Stimulated activated CD4-positive, alpha-beta T cell treated with anti-CD3 and anti-CD28 coated beads, Interleukin-4, amount 100 ng/mL, for 48 hours (primary cell): ENCODE measurements around the gene BORCS6.

Experiments
- DNase-seq, 2 donors: peaks; one replicate each; pipeline ENCODE4 v3.0.0-alpha.2; 2020; ENCODE audit warnings: low read depth in 2 of 2

The BORCS6 gene

GRCh38 chr17:8142158-8142886, 47.7 kb downstream of the BORCS6 start:
- no peak for DNase-seq

GRCh38 chr17:8141741-8142140, 48.2 kb downstream of the BORCS6 start:
- no peak for DNase-seq

GRCh38 chr17:8141045-8141444, 48.9 kb downstream of the BORCS6 start:
- no peak for DNase-seq

- DNase-seq, result no peak
Measured at GRCh38 chr17:8140065-8141029, 49.6 kb downstream of the BORCS6 start.

GRCh38 chr17:8138672-8139371, 51.2 kb downstream of the BORCS6 start:
- DNase-seq, result peak; percentile 93 to 99

- DNase-seq, result no peak
Measured at GRCh38 chr17:8138374-8138671, 51.7 kb downstream of the BORCS6 start.
